ENCODE measurements around the gene FAM3B.
"Not testable (repeated sequence)": the region's sequence is repeated elsewhere in the genome, so short reads cannot be mapped to it uniquely, and the experiment has no call there.

The FAM3B gene

GRCh38 chr21:41302976-41303375 is 13.6 kb upstream of the FAM3B start:
- Histone ChIP-seq H3K27ac (ENCODE audit: low read depth, low read length, poor library complexity, severe bottlenecking) (no peak overlapping the region), H3K79me2 (ENCODE audit: insufficient read depth, low read length) (no peaks in the 10 kb centered on the region), H3K4me3 (ENCODE audit: low read depth, low read length, poor library complexity, severe bottlenecking) (no peak overlapping the region), H3K4me1 (ENCODE audit: insufficient read depth, low read length, severe bottlenecking) (no peaks in the 10 kb centered on the region), H3K9me2 (ENCODE audit: low read depth, low read length) (no peaks in the 10 kb centered on the region), H2AFZ (ENCODE audit: low read length) (no peak overlapping the region), H3K27me3 (ENCODE audit: insufficient read depth, low read length) (no peaks in the 10 kb centered on the region; the same call in 1 of the 2 replicates), H3K9me3 (ENCODE audit: low read length) (peaks cover 19% of the 10 kb centered on the region; the same call in 1 of the 2 replicates), H3F3A (ENCODE audit: insufficient read depth, low read length) (no peaks in the 10 kb centered on the region), H3K4me2 (ENCODE audit: low read length) (no peak overlapping the region), H3K9ac (ENCODE audit: low read length) (no peak overlapping the region), H3K36me3 (ENCODE audit: insufficient read depth, low read length) (no peaks in the 10 kb centered on the region), H4K20me1 (ENCODE audit: insufficient read depth, low read length) (no peaks in the 10 kb centered on the region)
- TF ChIP-seq EZH2 (IDR thresholded peaks at IDR 0.05; ENCODE audit: borderline replicate concordance, low read length): no peak
- TF ChIP-seq, protein P1, sequence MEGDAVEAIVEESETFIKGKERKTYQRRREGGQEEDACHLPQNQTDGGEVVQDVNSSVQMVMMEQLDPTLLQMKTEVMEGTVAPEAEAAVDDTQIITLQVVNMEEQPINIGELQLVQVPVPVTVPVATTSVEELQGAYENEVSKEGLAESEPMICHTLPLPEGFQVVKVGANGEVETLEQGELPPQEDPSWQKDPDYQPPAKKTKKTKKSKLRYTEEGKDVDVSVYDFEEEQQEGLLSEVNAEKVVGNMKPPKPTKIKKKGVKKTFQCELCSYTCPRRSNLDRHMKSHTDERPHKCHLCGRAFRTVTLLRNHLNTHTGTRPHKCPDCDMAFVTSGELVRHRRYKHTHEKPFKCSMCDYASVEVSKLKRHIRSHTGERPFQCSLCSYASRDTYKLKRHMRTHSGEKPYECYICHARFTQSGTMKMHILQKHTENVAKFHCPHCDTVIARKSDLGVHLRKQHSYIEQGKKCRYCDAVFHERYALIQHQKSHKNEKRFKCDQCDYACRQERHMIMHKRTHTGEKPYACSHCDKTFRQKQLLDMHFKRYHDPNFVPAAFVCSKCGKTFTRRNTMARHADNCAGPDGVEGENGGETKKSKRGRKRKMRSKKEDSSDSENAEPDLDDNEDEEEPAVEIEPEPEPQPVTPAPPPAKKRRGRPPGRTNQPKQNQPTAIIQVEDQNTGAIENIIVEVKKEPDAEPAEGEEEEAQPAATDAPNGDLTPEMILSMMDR (IDR thresholded peaks at IDR 0.05; ENCODE audit: low read length): no peak

- H3F3A ChIP-seq (ENCODE audit: insufficient read depth, low read length): no peaks in the 10 kb centered on the region
- no peak overlapping the region for H3K9ac ChIP-seq (ENCODE audit: low read length)
- no peak overlapping the region for H3K4me3 ChIP-seq (ENCODE audit: low read depth, low read length, poor library complexity, severe bottlenecking)
Measured at GRCh38 chr21:41304068-41304720, 12.4 kb upstream of the FAM3B start.

GRCh38 chr21:41307219-41307618 is 9.4 kb upstream of the FAM3B start:
- H3K4me2 ChIP-seq (ENCODE audit: low read length): no peak overlapping the region
- H3K79me2 ChIP-seq (ENCODE audit: insufficient read depth, low read length): no peaks in the 10 kb centered on the region
- TF ChIP-seq EZH2 (IDR thresholded peaks at IDR 0.05; ENCODE audit: borderline replicate concordance, low read length): no peak
- TF ChIP-seq, protein P1 (IDR thresholded peaks at IDR 0.05; ENCODE audit: low read length): no peak
- H3K4me3 ChIP-seq (ENCODE audit: low read depth, low read length, poor library complexity, severe bottlenecking): no peak overlapping the region
- H3K9ac ChIP-seq (ENCODE audit: low read length): no peak overlapping the region
- H3K9me3 ChIP-seq (ENCODE audit: low read length): peaks cover 11% of the 10 kb centered on the region; the same call in 1 of the 2 replicates
- H3K27me3 ChIP-seq (ENCODE audit: insufficient read depth, low read length): no peaks in the 10 kb centered on the region
- H4K20me1 ChIP-seq (ENCODE audit: insufficient read depth, low read length): no peaks in the 10 kb centered on the region
- no peaks in the 10 kb centered on the region for H3F3A ChIP-seq (ENCODE audit: insufficient read depth, low read length)
- H3K27ac ChIP-seq (ENCODE audit: low read depth, low read length, poor library complexity, severe bottlenecking): no peak overlapping the region
- H3K4me1 ChIP-seq (ENCODE audit: insufficient read depth, low read length, severe bottlenecking): peaks cover 10% of the 10 kb centered on the region
- H3K9me2 ChIP-seq (ENCODE audit: low read depth, low read length): no peaks in the 10 kb centered on the region
- H2AFZ ChIP-seq (ENCODE audit: low read length): no peak overlapping the region
- H3K36me3 ChIP-seq (ENCODE audit: insufficient read depth, low read length): no peaks in the 10 kb centered on the region

More at GRCh38 chr21:41304068-41304720, 12.4 kb upstream of the FAM3B start:
- Histone ChIP-seq H3K36me3 (ENCODE audit: insufficient read depth, low read length) (no peaks in the 10 kb centered on the region), H3K4me2 (ENCODE audit: low read length) (no peak overlapping the region), H2AFZ (ENCODE audit: low read length) (no peak overlapping the region), H3K9me3 (ENCODE audit: low read length) (peaks cover 19% of the 10 kb centered on the region; the same call in 1 of the 2 replicates), H3K27me3 (ENCODE audit: insufficient read depth, low read length) (no peaks in the 10 kb centered on the region; the same call in 1 of the 2 replicates), H4K20me1 (ENCODE audit: insufficient read depth, low read length) (no peaks in the 10 kb centered on the region), H3K79me2 (ENCODE audit: insufficient read depth, low read length) (no peaks in the 10 kb centered on the region), H3K27ac (ENCODE audit: low read depth, low read length, poor library complexity, severe bottlenecking) (no peak overlapping the region), H3K9me2 (ENCODE audit: low read depth, low read length) (no peaks in the 10 kb centered on the region), H3K4me1 (ENCODE audit: insufficient read depth, low read length, severe bottlenecking) (no peaks in the 10 kb centered on the region)
- TF ChIP-seq, protein P1 (IDR thresholded peaks at IDR 0.05; ENCODE audit: low read length): no peak
- TF ChIP-seq EZH2 (IDR thresholded peaks at IDR 0.05; ENCODE audit: borderline replicate concordance, low read length): no peak

DNA sequence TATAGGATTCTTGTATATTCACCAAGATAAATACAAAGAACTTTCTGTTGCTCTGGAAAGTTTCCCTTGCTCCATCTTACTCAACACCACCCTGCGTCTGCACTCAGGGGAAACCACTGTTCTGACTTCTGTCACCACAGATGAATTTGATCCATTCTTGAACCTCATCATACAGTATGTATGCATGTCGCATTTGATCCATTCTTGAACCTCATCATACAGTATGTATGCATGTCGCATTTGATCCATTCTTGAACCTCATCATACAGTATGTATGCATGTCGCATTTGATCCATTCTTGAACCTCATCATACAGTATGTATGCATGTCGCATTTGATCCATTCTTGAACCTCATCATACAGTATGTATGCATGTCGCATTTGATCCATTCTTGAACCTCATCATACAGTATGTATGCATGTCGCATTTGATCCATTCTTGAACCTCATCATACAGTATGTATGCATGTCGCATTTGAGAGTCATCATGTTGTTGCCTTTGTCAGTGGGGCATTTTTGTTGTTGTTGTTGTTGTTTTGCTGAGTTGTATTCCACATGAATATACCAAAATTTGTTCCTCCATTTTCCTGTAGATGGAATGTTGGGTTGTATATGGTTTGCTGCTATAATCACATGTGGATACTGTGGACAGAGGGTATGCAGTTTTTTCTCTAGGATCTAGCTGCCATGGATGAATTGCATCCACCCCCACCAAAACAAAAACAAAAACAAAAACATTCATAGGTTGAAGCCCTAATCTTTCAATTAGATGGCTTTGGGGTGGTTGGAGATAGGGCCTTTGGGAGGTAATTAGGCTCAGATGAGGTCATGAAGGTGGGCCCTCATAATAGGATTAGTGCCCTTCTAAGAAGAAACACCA is 3.1 kb upstream of the FAM3B start:
- not testable (repeated sequence) for H3K4me1 ChIP-seq (ENCODE audit: insufficient read depth, low read length, severe bottlenecking); H3K9me2 ChIP-seq (ENCODE audit: low read depth, low read length); H3F3A ChIP-seq (ENCODE audit: insufficient read depth, low read length); H3K9ac ChIP-seq (ENCODE audit: low read length); H3K4me3 ChIP-seq (ENCODE audit: low read depth, low read length, poor library complexity, severe bottlenecking); H3K27ac ChIP-seq (ENCODE audit: low read depth, low read length, poor library complexity, severe bottlenecking); H3K36me3 ChIP-seq (ENCODE audit: insufficient read depth, low read length); H3K4me2 ChIP-seq (ENCODE audit: low read length); H3K9me3 ChIP-seq (ENCODE audit: low read length); H2AFZ ChIP-seq (ENCODE audit: low read length); H3K27me3 ChIP-seq (ENCODE audit: insufficient read depth, low read length); H4K20me1 ChIP-seq (ENCODE audit: insufficient read depth, low read length); H3K79me2 ChIP-seq (ENCODE audit: insufficient read depth, low read length)

All from OCI-LY1 (cell line).